ENCODE measurements around the gene DNAJB6.

The DNAJB6 gene

GRCh38 chr7:157401567-157402387, 65.0 kb downstream of the DNAJB6 start:
- H3K27me3 ChIP-seq (ENCODE audit: insufficient read depth, low read length) = no peaks in the 10 kb centered on the region
- no peaks in the 10 kb centered on the region for H3K9me3 ChIP-seq (ENCODE audit: insufficient read depth, low read depth, low read length)
- 0 out of 2 replicates have a peak, but pooled peaks cover 3% of the 10 kb centered on the region for H3K4me1 ChIP-seq (ENCODE audit: insufficient read depth, low read length)
- peaks cover 75% of the 10 kb centered on the region for H3K36me3 ChIP-seq (ENCODE audit: insufficient read depth, low read depth, low read length)
- H3K27ac ChIP-seq (ENCODE audit: low read length) = no peak overlapping the region
- H3K9ac ChIP-seq (ENCODE audit: low read depth, low read length) = no peak overlapping the region
- H3K4me3 ChIP-seq (ENCODE audit: low read length) = no peak overlapping the region

GRCh38 chr7:157402388-157402703, 65.5 kb downstream of the DNAJB6 start:
- H3K9me3 ChIP-seq (ENCODE audit: insufficient read depth, low read depth, low read length) = no peaks in the 10 kb centered on the region
- H3K4me3 ChIP-seq (ENCODE audit: low read length) = no peak overlapping the region
- H3K27ac ChIP-seq (ENCODE audit: low read length) = no peak overlapping the region
- peaks cover 74% of the 10 kb centered on the region for H3K36me3 ChIP-seq (ENCODE audit: insufficient read depth, low read depth, low read length)
- no peaks in the 10 kb centered on the region for H3K27me3 ChIP-seq (ENCODE audit: insufficient read depth, low read length)
- H3K9ac ChIP-seq (ENCODE audit: low read depth, low read length) = no peak overlapping the region
- 0 out of 2 replicates have a peak, but pooled peaks cover 3% of the 10 kb centered on the region for H3K4me1 ChIP-seq (ENCODE audit: insufficient read depth, low read length)

GRCh38 chr7:157402911-157403534, 66.2 kb downstream of the DNAJB6 start:
- no peak overlapping the region for H3K27ac ChIP-seq (ENCODE audit: low read length)
- H3K9me3 ChIP-seq (ENCODE audit: insufficient read depth, low read depth, low read length) = no peaks in the 10 kb centered on the region
- H3K4me3 ChIP-seq (ENCODE audit: low read length) = no peak overlapping the region
- H3K9ac ChIP-seq (ENCODE audit: low read depth, low read length) = no peak overlapping the region; the same call in 1 of the 2 replicates
- H3K27me3 ChIP-seq (ENCODE audit: insufficient read depth, low read length) = no peaks in the 10 kb centered on the region
- H3K4me1 ChIP-seq (ENCODE audit: insufficient read depth, low read length) = 0 out of 2 replicates have a peak, but pooled peaks cover 2% of the 10 kb centered on the region
- H3K36me3 ChIP-seq (ENCODE audit: insufficient read depth, low read depth, low read length) = peaks cover 79% of the 10 kb centered on the region

- H3K9me3 ChIP-seq (ENCODE audit: insufficient read depth, low read depth, low read length) = no peaks in the 10 kb centered on the region
- no peaks in the 10 kb centered on the region for H3K4me1 ChIP-seq (ENCODE audit: insufficient read depth, low read length)
- H3K27ac ChIP-seq (ENCODE audit: low read length) = no peak overlapping the region
- H3K4me3 ChIP-seq (ENCODE audit: low read length) = no peak overlapping the region
- H3K27me3 ChIP-seq (ENCODE audit: insufficient read depth, low read length) = no peaks in the 10 kb centered on the region
- H3K9ac ChIP-seq (ENCODE audit: low read depth, low read length) = no peak overlapping the region; the same call in 1 of the 2 replicates
- H3K36me3 ChIP-seq (ENCODE audit: insufficient read depth, low read depth, low read length) = peaks cover 73% of the 10 kb centered on the region
Observed at GRCh38 chr7:157403646-157404401, 67.0 kb downstream of the DNAJB6 start.

- Histone ChIP-seq H3K36me3 (ENCODE audit: insufficient read depth, low read depth, low read length) (peaks cover 62% of the 10 kb centered on the region), H3K9me3 (ENCODE audit: insufficient read depth, low read depth, low read length) (no peaks in the 10 kb centered on the region), H3K27me3 (ENCODE audit: insufficient read depth, low read length) (no peaks in the 10 kb centered on the region), H3K9ac (ENCODE audit: low read depth, low read length) (no peak overlapping the region), H3K27ac (ENCODE audit: low read length) (no peak overlapping the region), H3K4me1 (ENCODE audit: insufficient read depth, low read length) (no peaks in the 10 kb centered on the region), H3K4me3 (ENCODE audit: low read length) (no peak overlapping the region)
Observed at GRCh38 chr7:157404845-157405481, 68.2 kb downstream of the DNAJB6 start.

- Histone ChIP-seq H3K4me3 (ENCODE audit: low read length) (no peak overlapping the region), H3K9me3 (ENCODE audit: insufficient read depth, low read depth, low read length) (no peaks in the 10 kb centered on the region), H3K4me1 (ENCODE audit: insufficient read depth, low read length) (no peaks in the 10 kb centered on the region), H3K9ac (ENCODE audit: low read depth, low read length) (no peak overlapping the region), H3K27me3 (ENCODE audit: insufficient read depth, low read length) (no peaks in the 10 kb centered on the region), H3K36me3 (ENCODE audit: insufficient read depth, low read depth, low read length) (peaks cover 59% of the 10 kb centered on the region), H3K27ac (ENCODE audit: low read length) (no peak overlapping the region)
Observed at GRCh38 chr7:157405501-157405900, 68.7 kb downstream of the DNAJB6 start.

GRCh38 chr7:157405914-157406810, 69.4 kb downstream of the DNAJB6 start:
- Histone ChIP-seq H3K27ac (ENCODE audit: low read length) (no peak overlapping the region), H3K9me3 (ENCODE audit: insufficient read depth, low read depth, low read length) (no peaks in the 10 kb centered on the region), H3K9ac (ENCODE audit: low read depth, low read length) (no peak overlapping the region), H3K4me3 (ENCODE audit: low read length) (no peak overlapping the region), H3K36me3 (ENCODE audit: insufficient read depth, low read depth, low read length) (peaks cover 58% of the 10 kb centered on the region), H3K4me1 (ENCODE audit: insufficient read depth, low read length) (no peaks in the 10 kb centered on the region), H3K27me3 (ENCODE audit: insufficient read depth, low read length) (no peaks in the 10 kb centered on the region)

- H3K36me3 ChIP-seq (ENCODE audit: insufficient read depth, low read depth, low read length) = peaks cover 53% of the 10 kb centered on the region
- H3K9ac ChIP-seq (ENCODE audit: low read depth, low read length) = no peak overlapping the region
- H3K27me3 ChIP-seq (ENCODE audit: insufficient read depth, low read length) = no peaks in the 10 kb centered on the region
- H3K4me3 ChIP-seq (ENCODE audit: low read length) = no peak overlapping the region
- H3K9me3 ChIP-seq (ENCODE audit: insufficient read depth, low read depth, low read length) = no peaks in the 10 kb centered on the region
- no peak overlapping the region for H3K27ac ChIP-seq (ENCODE audit: low read length)
- H3K4me1 ChIP-seq (ENCODE audit: insufficient read depth, low read length) = 0 out of 2 replicates have a peak, but pooled peaks cover under 1% of the 10 kb centered on the region
Observed at GRCh38 chr7:157406971-157407370, 70.2 kb downstream of the DNAJB6 start.

- no peak overlapping the region for H3K4me3 ChIP-seq (ENCODE audit: low read length)
- no peak overlapping the region for H3K9ac ChIP-seq (ENCODE audit: low read depth, low read length)
- H3K4me1 ChIP-seq (ENCODE audit: insufficient read depth, low read length) = peaks cover 7% of the 10 kb centered on the region; the same call in 1 of the 2 replicates
- H3K36me3 ChIP-seq (ENCODE audit: insufficient read depth, low read depth, low read length) = peaks cover 56% of the 10 kb centered on the region
- no peaks in the 10 kb centered on the region for H3K27me3 ChIP-seq (ENCODE audit: insufficient read depth, low read length)
- no peaks in the 10 kb centered on the region for H3K9me3 ChIP-seq (ENCODE audit: insufficient read depth, low read depth, low read length)
- H3K27ac ChIP-seq (ENCODE audit: low read length) = no peak overlapping the region
Observed at GRCh38 chr7:157407512-157408257, 70.9 kb downstream of the DNAJB6 start.

- H3K27me3 ChIP-seq (ENCODE audit: insufficient read depth, low read length) = no peaks in the 10 kb centered on the region
- no peaks in the 10 kb centered on the region for H3K9me3 ChIP-seq (ENCODE audit: insufficient read depth, low read depth, low read length)
- no peak overlapping the region for H3K27ac ChIP-seq (ENCODE audit: low read length)
- peaks cover 48% of the 10 kb centered on the region for H3K36me3 ChIP-seq (ENCODE audit: insufficient read depth, low read depth, low read length)
- no peak overlapping the region for H3K4me3 ChIP-seq (ENCODE audit: low read length)
- peaks cover 15% of the 10 kb centered on the region; the same call in 1 of the 2 replicates for H3K4me1 ChIP-seq (ENCODE audit: insufficient read depth, low read length)
- no peak overlapping the region for H3K9ac ChIP-seq (ENCODE audit: low read depth, low read length)
Observed at GRCh38 chr7:157408258-157409101, 71.7 kb downstream of the DNAJB6 start.

Data from iPS-20b (cell line).